ENCODE results near the gene TLE4. TPM values are rescaled to one million over a fixed set of nuclear protein-coding genes. Genes with fewer than 3 reads are reported as not detected.

The TLE4 gene
- polyA plus RNA-seq, 1 experiment, result 154 TPM

- DNase-seq (ENCODE audit: low read depth), result no peak
Measured at GRCh38 chr9:79671558-79671957, 99.8 kb downstream of the TLE4 start.

GRCh38 chr9:79672236-79672635 lies 100.5 kb downstream of the TLE4 start:
- no peak overlapping the region for H3K4me3 ChIP-seq (ENCODE audit: low read depth, low read length)
- ChIA-PET CTCF (interaction anchor here (0.9 kb wide), 1 partner anchor 22 kb away, joined by 3 read pairs; no protein-coding TSS in a partner anchor), POLR2A (no interaction called here)
- DNase-seq (ENCODE audit: low read depth), result no peak
- H3K36me3 ChIP-seq (ENCODE audit: control insufficient read depth, insufficient read depth, low read length), result peaks cover 2% of the 10 kb centered on the region; the same call in 1 of the 2 replicates
- no peaks in the 10 kb centered on the region for H3K27me3 ChIP-seq (ENCODE audit: control insufficient read depth, insufficient read depth, low read length)
- no peak for TF ChIP-seq CTCF (IDR thresholded peaks at IDR 0.05; ENCODE audit: insufficient read depth, low read depth, low read length)

More at GRCh38 chr9:79671558-79671957, 99.8 kb downstream of the TLE4 start:
- peaks cover 2% of the 10 kb centered on the region for H3K36me3 ChIP-seq (ENCODE audit: control insufficient read depth, insufficient read depth, low read length)
- CTCF ChIA-PET, result no interaction called here
- no peaks in the 10 kb centered on the region for H3K27me3 ChIP-seq (ENCODE audit: control insufficient read depth, insufficient read depth, low read length)
- TF ChIP-seq CTCF (IDR thresholded peaks at IDR 0.05; ENCODE audit: insufficient read depth, low read depth, low read length), result no peak
- H3K4me3 ChIP-seq (ENCODE audit: low read depth, low read length), result no peak overlapping the region
- POLR2A ChIA-PET, result no interaction called here

DNA sequence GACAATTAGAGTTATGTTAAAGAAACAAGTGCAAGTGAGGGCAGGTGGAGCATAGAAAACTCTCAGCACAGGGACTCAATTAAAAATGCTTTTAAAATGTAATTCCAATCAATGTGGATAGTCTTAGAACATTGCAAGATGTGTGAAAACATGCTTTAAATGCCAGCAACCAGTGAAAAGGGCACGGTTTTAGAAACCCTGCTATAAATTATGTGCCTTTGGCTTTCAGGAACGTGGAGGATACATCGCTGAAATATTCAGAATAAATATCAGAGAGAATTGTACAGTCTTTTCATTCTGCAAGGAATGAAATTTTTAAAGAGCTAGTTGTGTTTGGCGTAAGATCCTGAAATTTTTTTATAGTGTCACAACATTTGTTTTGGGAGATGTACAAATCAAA lies 101.1 kb downstream of the TLE4 start:
- CTCF ChIA-PET, result interaction anchor here (0.9 kb wide), 1 partner anchor 21 kb away, joined by 3 read pairs; no protein-coding TSS in a partner anchor
- peaks cover 2% of the 10 kb centered on the region; the same call in 1 of the 2 replicates for H3K36me3 ChIP-seq (ENCODE audit: control insufficient read depth, insufficient read depth, low read length)
- POLR2A ChIA-PET, result no interaction called here
- TF ChIP-seq CTCF (IDR thresholded peaks at IDR 0.05; ENCODE audit: insufficient read depth, low read depth, low read length), result no peak
- H3K27me3 ChIP-seq (ENCODE audit: control insufficient read depth, insufficient read depth, low read length), result no peaks in the 10 kb centered on the region
- no peak for DNase-seq (ENCODE audit: low read depth)
- no peak overlapping the region for H3K4me3 ChIP-seq (ENCODE audit: low read depth, low read length)

DNA sequence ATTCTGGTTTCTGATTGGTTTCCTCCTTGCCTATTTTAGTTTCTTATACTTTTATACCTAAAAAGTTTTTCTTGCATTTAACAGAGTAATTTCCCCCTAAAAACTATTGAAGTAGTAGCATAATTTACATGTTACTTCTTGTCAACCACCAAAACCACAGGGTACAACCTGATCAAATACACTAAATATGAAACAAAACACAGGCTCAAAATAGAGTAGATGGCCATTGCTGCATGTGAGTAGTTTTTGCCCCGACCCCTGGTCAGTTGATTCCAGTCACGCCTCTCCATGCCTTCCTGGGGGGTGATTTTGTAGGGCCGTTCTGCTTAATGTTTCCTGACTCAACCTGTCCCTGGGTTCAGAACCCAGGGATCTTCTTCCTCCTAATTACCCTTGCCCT lies 101.8 kb downstream of the TLE4 start:
- ChIA-PET CTCF (no interaction called here), POLR2A (no interaction called here)
- no peak for DNase-seq (ENCODE audit: low read depth)
- Histone ChIP-seq H3K36me3 (ENCODE audit: control insufficient read depth, insufficient read depth, low read length) (peaks cover 2% of the 10 kb centered on the region; the same call in 1 of the 2 replicates), H3K27me3 (ENCODE audit: control insufficient read depth, insufficient read depth, low read length) (no peaks in the 10 kb centered on the region), H3K4me3 (ENCODE audit: low read depth, low read length) (no peak overlapping the region)
- no peak for TF ChIP-seq CTCF (IDR thresholded peaks at IDR 0.05; ENCODE audit: insufficient read depth, low read depth, low read length)

- ChIA-PET POLR2A (no interaction called here), CTCF (interaction anchor here (0.6 kb wide), 1 partner anchor 47 kb away, joined by 3 read pairs; no protein-coding TSS in a partner anchor)
- H3K27me3 ChIP-seq (ENCODE audit: control insufficient read depth, insufficient read depth, low read length), result no peaks in the 10 kb centered on the region
- H3K36me3 ChIP-seq (ENCODE audit: control insufficient read depth, insufficient read depth, low read length), result peaks cover 2% of the 10 kb centered on the region; the same call in 1 of the 2 replicates
- TF ChIP-seq CTCF (IDR thresholded peaks at IDR 0.05; ENCODE audit: insufficient read depth, low read depth, low read length), result no peak
- H3K4me3 ChIP-seq (ENCODE audit: low read depth, low read length), result no peak overlapping the region
- DNase-seq (ENCODE audit: low read depth), result no peak
Measured at GRCh38 chr9:79674052-79674777, 102.5 kb downstream of the TLE4 start.
